GM19351 (cell line): ENCODE results near the gene SGF29.
"Not testable (repeated sequence)": the region's sequence is repeated elsewhere in the genome, so short reads cannot be mapped to it uniquely, and the experiment has no call there.

Experiments used
- ATAC-seq: cut with Tn5 transposase; IDR thresholded peaks from one replicate; pipeline ENCODE4 v1.9.1; 2021; ENCODE audit warnings: mild to moderate bottlenecking, moderate library complexity; ENCODE audit not compliant: unreplicated experiment

Gene SGF29

DNA sequence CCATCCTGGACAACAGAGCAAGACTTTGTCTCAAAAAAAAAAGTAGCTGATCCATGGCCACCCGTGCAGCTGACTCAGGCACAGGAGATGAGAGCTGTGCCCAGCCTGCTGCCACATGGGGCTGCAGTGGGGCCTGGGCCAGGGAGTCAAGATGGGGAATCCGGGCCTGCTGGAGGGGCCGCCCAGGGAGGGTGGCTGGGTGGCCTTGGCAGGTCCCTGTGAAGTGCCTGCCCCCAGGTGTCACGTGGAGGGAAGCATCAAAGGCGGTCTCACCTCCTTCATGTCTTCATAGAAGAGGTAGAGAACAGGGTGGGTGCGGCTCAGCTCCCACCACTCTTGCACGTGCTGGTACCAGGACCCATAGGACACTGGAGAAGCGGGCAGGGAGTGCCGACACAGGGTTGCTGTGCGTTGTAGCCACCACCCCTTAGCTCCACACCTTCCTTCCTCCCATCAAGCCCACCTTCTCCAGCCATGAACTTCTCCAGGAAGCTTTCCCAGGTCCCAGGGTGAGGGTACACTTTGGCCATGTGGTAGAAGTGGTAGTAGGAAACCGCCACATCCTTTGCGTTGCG, 39.3 kb downstream of the SGF29 start:
- no peak for ATAC-seq

DNA sequence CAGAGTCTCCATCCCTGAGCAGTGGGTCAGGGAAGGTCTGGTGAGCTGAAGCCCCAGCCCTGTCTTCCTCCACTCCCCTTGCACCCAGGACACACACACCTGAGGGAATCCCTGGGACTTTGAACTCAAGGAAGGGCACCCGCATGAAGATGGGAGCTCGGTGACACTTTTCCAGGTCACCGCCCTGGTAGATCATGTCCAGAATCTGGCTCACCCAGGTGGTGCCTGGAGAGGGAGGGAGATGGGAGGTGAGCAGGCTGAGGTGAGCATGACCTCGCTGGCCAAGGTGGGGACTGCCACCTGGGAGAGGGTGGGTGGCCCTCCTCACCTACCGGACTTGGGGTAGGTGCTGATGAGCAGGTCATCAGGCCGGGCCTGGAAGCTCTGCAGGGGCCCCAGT, 41.7 kb downstream of the SGF29 start:
- not testable (repeated sequence) for ATAC-seq

DNA sequence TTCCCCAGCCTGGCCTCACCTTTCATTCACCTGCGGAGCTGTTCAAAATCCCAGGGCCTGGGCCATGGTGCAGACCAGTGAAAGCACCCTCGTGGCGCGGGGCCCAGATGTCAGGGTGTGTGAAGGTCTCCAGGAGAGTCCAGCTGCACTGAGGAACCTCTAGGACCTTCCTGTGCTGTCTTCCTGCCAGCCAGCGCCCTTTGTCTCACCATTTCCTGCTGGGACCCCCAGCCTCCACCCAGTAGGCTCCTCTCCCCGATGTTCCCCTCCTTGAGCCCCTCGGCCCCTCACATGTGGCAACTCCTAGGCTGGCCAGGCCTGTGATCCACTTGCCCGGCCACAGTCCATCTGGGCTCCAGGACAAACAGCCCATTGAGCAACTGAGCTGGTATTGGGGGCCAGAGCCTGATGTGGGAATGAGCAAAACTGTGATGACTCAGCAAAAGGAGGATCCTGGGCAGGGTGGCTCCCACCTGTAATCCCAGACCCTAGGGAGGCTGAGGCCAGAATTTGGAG, 42.5 kb downstream of the SGF29 start:
- no peak for ATAC-seq

DNA sequence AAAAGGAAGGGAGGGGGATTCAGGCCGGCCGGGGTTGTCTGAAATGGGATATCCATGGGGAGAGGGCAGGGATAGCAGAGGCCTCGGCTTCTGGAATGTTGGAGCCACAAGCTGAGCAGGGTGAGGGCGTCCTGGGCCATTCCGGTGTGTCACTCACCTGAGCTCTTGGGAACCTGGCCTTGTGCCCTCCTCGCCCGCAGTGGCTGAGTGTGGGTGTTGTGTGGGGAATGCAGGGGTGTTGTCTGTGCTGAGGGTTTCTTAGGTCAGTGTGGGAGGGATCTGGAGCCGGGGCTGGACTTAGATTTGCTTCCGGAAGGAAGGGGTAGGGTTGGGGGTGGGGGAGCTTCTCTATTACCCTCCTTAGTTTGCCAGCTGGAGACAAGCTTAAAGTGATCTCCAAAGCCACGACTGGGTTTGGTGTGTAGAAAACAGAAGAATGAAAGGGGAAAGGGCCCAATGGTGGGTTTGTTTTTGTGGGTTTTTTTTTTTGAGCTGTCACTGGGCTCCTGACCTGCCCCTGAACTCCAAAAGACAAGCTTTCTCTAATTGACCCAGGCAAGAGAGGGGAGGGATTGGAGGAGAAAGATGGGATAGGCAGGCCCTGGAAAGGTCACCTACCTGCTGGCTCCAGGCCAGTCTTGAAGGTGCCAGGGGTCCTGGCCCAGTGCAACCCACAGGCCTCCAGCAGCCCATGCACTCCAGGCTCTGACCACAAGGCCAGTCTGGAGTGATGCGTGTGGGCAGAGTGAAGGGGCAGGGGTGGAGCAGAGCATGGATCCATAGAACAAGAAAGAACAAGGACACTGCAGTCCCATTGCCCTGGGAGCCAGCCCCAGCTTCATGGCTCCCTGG, 43.3 kb downstream of the SGF29 start, which contains the start of gene SULT1A2:
SULT1A2 (minus strand) TSS at position 211 of the 852 bp plus-strand sequence. CDS start 1,120 bp downstream, outside the sequence.
- ATAC-seq, result no peak

DNA sequence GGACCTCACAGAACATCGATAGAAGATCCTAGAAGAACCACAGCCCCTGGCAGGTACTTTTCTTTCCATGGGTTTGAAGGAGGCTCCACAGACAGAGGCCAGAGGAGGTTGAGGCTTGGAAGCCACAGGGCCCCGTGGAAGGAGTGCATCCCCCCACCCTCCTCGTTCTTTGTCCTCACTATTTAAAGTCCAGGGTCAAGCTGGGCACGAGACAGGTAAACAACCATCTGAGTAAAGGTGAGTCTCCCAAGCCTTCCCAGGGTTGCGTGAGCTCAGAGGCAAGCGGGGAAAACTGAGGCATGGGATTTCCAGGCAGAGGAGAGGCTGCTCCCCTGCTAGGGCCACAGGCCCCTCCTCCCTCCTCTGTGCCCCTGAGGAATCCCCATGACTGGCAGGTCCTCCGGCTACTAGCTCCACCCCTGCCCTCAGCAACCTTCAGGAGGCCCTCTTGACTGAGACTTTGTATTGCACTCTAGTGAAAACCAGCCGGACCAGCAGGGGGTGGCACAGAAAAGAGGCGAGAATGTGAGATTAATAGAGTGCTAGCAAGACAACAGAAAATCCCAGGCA, 44.1 kb downstream of the SGF29 start:
- no peak for ATAC-seq

DNA sequence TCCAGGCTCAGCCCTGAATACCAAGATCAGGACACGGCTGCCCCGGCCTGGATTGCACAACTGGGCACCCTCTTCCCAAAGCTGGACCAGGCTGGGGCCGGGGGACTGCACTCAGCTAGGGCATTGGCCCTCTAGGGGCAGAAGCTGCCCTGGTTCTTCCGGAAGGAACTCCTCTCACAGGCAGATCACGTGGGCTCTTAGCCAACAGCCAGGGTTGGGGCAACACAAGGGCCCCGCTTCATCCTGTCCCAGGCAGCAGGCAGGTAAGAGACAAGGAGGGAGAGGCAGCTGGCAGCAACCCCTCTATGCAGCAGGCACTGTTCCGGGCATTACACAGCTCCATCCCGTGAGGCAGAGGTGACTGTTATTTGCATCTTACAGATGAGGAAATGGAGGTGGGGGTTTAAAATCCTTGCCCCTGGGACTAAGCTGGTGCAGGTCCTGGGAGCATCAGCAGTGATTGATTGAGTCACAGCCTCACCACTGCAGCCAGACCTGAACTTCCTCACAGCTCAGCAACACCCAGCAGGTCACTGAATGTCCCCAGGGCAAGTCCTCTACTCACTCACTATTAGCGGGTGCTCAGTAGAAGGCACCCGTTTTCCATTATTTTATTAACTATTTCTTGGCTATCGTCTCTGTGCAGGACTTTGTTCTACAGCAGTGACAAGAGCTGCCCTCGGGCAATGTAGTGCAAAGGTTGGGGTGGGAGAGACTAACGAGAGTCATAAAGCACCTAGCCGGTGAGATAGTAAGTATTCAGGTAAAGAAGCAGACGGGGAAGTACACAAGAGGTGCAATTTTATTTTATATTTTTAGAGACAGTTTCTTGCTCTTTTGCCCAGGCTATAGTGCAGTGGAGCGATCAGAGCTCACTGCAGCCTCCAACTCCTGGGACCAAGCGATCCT, 45.9 kb downstream of the SGF29 start:
- ATAC-seq, result not testable (repeated sequence)

DNA sequence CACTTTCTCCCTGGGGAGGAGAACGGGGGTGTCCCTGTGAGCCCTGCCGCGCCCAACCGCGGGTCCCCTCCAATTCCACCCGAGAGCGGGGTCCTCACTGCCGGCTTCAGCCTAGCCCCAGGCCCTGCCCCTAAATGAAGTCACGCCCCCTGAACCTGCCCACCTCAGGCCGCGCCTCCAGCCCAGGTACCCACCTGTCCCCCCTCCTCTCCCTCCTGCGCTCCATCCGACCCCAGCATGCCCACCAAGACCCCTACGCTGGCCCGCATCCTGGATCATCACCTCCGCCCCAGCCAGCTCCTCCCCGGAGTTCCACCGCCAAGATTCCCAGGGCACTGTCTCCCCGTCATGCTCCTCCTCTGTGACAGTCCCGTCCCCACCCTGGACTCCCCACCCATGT, 47.2 kb downstream of the SGF29 start:
- not testable (repeated sequence) for ATAC-seq

DNA sequence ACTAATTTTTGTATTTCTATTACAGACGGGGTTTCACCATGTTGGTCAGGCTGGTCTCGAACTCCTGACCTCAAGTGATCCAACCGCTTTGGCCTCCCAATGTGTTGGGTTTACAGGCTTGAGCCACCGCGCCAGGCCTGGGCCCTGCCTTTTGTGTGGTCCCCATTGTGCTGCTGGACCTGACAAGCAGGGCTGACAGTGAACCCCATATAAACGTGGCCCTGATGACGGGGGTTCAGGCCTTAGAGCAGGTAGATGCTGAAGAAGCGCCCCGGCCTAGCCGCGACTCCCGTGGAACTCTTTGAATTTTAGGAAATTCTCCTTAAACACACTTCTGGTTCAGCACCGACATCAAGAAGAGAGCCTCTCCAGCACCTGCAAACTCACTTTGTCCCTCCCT, 47.9 kb downstream of the SGF29 start:
- not testable (repeated sequence) for ATAC-seq

DNA sequence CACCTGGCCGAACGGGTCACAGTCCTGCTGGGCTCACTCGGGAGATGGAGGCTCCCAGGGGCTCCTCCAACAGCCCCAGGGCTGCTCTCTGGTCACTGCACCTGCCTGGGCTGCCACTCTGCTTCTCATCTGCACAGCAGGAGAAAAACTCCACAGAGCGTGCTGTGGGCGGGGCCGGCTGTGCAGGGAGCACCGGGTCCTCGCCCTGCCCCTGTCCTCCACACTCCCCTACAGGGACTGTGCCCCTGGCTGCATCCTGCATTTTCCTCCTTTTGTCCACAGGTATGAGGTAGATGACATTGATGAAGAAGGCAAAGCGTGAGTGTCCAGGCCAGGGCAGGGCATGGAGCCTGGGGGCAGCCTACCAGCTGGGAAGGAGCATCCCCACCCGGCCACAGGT, 48.3 kb downstream of the SGF29 start:
- ATAC-seq, result not testable (repeated sequence)

DNA sequence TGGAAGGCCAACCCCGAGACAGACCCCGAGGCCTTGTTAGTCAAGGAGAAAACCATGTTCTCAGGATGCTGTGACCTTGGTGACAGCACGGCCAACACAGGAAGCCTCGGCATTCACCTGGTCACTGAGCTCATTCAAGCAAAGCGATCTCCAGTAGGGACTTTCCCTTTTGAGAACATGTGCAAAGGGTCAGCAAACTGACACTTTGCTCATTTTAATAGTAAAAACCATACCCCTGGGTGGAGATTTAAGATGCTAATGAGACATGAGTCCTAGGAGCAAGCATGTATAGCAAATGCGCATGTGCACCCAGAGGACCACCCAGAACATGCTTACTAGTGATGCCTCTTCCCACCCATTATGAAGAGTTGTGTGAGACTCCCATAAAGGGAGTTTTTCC, 48.8 kb downstream of the SGF29 start:
- ATAC-seq, result no peak

DNA sequence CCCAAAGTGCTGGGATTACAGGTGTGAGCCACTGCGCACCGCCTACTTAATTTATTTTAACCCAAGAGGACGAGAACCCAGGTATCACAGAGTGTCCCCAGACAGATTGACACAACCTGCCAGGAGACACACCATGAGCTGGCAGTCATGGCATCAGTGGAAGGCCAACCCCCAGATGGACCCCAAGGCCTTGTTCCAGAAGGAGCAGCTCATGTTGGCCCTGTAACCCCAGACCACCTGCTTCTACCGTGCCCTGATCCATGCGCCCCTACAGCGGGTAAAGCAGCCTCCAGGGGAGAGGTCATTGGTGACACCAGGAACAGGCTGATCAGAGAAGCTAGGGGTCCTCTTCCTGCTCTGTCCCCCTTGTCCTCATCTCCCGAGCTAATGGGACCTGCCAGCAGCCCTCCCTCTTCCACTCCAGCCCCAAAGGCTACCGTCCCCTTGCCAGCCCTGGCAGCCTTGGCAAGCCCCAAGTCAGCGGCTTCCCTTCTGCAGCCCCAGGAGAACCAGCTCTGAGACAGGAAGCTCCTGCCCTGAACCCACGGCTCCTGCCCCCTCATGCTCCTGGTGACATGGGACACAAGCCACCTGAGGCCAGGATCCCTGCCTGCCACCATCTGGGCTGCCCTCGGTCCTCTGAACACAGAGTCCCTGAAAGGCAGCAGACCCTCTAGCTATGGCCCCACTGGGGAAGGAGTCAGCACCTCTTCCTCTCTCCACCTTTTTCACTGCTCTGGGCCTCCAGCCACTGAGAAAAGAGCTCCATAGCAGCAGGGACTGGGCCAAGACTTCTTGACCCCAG, 49.9 kb downstream of the SGF29 start:
- no peak for ATAC-seq

DNA sequence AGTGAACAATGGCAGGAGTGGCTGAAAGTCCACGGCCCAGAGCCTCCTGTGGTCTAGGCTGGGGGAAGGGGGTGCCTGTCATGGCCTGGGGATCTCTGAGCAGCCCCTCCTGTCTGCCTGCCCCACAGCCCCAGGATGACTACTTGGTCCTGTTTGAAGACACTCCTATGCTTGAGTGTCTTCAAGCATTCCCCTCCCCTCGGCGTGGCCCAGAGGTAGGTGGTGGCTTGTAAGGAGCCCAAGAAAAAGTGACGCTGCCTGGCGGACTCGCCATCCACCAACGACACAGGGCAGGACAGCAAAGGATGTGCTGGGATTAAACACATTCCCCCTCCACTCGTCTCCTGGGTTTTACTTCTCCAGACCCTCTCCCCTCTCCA, 50.5 kb downstream of the SGF29 start:
- no peak for ATAC-seq

DNA sequence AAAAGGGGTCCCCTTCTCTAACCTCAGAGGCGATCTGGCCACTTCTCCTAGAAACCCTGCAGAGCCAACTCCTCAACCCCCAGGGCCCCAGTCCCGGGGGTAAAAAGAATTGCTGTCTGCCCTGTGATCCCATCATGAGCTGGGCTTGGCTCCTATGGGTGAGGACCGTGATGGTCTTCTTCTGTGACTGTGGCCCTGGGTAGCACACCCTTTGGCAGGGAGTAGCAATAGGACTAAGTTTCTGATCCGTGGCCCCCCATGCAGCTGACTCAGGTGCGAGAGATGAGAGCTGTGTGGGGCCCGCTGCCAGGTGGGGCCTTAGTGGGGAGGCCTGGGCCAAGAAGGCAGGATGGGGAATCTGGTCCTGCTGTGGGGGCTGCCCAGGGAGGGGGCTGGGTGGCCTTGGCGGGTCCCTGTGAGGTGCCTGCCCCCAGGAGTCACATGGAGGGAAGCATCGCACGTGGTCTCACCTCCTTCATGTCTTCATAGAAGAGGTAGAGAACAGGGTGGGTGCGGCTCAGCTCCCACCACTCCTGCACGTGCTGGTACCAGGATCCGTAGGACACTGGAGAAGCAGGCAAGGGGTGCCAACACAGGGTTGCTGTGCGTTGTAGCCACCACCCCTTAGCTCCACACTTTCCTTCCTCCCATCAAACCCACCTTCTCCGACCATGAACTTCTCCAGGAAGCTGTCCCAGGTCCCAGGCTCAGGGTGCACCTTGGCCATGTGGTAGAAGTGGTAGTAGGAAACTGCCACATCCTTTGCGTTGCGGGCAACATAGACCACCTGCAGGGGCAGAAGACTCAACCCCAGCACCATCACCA, 52.8 kb downstream of the SGF29 start:
- ATAC-seq, result no peak

DNA sequence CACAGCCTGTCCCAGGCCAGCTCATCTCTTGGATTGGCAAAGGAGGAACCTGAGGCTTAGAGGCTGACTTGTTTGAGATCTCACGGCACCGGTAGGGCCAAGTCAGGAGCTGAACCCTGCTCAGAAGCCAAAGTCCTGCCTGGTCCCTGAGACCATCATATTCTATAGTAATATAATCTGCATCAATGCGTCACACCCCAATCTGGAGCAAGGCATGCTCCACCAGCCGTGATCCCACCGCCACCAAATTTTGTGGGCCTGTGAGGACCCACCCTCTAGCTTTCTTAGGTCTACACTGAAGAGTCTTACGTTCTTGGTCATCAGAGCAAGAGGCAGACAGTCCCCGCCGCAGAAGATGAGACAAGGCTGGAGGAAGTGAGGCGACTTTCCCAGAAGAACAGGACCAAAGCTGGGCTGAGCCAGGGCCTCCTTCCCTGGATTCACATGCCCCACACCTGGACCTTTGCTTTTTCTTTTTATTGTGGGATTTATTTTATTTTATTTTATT, 53.5 kb downstream of the SGF29 start:
- no peak for ATAC-seq

DNA sequence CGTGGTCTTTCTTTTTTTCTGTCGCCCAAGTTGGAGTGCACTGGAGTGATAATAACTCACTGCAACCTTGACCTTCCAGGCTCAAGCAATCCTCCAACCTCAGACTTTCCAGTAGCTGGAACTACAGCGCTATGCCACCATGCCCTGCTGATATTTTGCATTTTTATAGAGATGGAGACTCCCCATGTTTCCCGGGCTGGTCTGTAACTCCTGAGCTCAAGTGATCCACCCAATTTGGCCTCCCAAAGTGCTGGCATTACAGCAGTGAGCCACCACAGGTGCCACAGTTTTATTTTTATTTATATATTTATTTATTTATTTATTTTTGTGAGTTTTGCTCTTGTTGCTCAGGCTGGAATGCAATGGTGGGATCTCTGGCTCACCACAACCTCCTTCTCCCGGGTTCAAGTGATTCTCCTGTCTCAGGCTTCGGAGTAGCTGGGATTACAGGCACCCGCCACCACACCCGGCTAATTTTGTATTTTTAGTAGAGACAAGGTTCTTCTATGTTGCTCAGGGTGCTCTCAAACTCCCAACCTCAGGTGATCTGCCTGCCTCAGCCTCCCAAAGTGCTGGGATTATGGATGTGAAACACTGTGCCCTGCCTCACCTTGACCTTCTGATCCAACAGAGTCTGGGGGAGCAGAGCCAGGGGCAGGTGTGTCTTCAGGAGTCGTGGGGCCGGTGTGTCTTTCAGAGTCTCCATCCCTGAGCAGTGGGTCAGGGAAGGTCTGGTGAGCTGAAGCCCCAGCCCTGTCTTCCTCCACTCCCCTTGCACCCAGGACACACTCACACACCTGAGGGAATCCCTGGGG, 54.2 kb downstream of the SGF29 start:
- not testable (repeated sequence) for ATAC-seq

DNA sequence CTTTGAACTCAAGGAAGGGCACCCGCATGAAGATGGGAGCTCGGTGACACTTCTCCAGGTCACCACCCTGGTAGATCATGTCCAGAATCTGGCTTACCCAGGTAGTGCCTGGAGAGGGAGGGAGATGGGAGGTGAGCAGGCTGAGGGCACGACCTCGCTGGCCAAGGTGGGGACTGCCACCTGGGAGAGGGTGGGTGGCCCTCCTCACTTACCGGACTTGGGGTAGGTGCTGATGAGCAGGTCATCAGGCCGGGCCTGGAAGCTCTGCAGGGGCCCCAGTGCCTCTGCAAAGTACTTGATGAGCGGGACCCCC, 54.7 kb downstream of the SGF29 start:
- not testable (repeated sequence) for ATAC-seq

DNA sequence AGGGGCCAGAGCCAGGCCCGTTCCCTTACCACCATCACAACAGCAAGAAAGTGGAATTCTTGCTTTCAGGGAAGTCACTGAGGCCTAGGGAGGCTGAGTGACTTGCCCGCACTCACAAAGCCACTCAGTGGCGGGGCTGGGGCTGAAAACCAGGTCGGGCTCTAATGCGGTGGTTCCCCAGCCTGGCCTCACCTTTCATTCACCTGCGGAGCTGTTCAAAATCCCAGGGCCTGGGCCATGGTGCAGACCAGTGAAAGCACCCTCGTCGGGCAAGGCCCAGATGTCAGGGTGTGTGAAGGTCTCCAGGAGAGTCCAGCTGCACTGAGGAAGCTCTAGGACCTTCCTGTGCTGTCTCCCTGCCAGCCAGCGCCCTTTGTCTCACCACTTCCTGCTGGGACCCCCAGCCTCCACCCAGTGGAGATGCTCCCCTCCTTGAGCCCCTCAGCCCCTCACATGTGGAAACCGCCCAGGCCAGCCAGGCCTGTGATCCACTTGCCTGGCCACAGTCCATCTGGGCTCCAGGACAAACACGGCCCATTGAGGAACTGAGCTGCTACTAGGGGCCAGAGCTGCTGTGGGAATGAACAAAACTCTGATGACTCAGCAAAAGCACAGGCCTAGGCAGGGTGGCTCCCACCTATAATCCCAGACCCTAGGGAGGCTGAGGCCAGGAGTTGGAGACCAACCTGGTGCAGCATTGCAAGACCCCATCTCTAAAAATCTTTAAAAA, 55.3 kb downstream of the SGF29 start:
- not testable (repeated sequence) for ATAC-seq
